NT2/D1 (cell line): Measurements from ENCODE around the gene ENOX1.

ENCODE experiments used
- SUZ12 ChIP-seq: IDR thresholded peaks from 2 replicates; pipeline ENCODE4 v1.6.1; 2011; ENCODE audit not compliant: insufficient read length, insufficient read depth; ENCODE audit errors: extremely low read depth
- YY1 ChIP-seq: IDR thresholded peaks from 2 replicates; pipeline ENCODE4 v1.6.1; 2011; ENCODE audit not compliant: insufficient read length, insufficient read depth
- ZNF274 ChIP-seq: IDR thresholded peaks from 2 replicates; pipeline ENCODE4 v1.6.1; 2011; ENCODE audit warnings: mild to moderate bottlenecking, low read depth, low read length

DNA sequence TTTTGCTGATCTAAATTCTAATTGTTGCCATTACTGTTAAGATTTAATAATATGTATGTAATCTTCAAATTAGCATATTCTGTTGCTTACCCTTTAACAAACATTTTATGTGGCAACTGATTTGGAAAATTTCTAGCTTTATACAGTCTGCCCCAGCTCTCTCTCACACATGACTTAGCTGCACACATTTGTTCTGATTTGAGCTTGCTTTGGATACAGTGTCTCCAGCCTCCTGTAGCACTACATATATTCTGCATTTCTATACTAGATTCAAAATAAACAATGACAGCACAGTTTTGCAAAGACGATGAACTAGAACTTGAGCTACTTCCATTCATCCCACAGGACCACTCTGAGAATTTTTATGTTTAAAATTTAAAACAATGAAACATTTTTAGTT lies 508.6 kb downstream of the ENOX1 start:
- TF ChIP-seq ZNF274 (no peak), YY1 (no peak), SUZ12 (no peak)
